Cardiac muscle cell (in vitro differentiated cells and primary cell): ENCODE results near the gene LPAR1. TPM values are rescaled to one million over a fixed set of nuclear protein-coding genes. Genes with fewer than 3 reads are reported as not detected.

Source experiments
- DNase-seq, 2 donors: peaks; one replicate each; pipeline versions ENCODE4 v3.0.0 to v3.0.0-alpha.2; 2010 to 2017; ENCODE audit warnings: low read depth in 1 of 2, low spot score in 1 of 2
- H3K27ac ChIP-seq: fragments of 200-600 bp; sonication (generic); 2 replicates; pipeline ENCODE4 v1.5.1; 2016
- H3K27me3 ChIP-seq: fragments of 200-600 bp; sonication (generic); 2 replicates; pipeline ENCODE4 v1.6.0; 2016; ENCODE audit warnings: control low read depth
- H3K36me3 ChIP-seq: fragments of 200-600 bp; sonication (generic); 2 replicates; pipeline ENCODE4 v1.5.1; 2016; ENCODE audit warnings: control low read depth
- H3K4me1 ChIP-seq: fragments of 200-600 bp; sonication (generic); 2 replicates; pipeline ENCODE4 v1.8.1; 2017; ENCODE audit warnings: low read depth, mild to moderate bottlenecking, mixed run types
- H3K4me3 ChIP-seq: fragments of 200-600 bp; sonication (generic); 2 replicates; pipeline ENCODE4 v1.5.1; 2016; ENCODE audit warnings: mild to moderate bottlenecking
- H3K9me3 ChIP-seq: fragments of 200-600 bp; sonication (generic); 2 replicates; pipeline ENCODE4 v1.5.1; 2017; ENCODE audit warnings: low read depth, mild to moderate bottlenecking, control low read depth
- CTCF ChIP-seq: IDR thresholded peaks from 2 replicates; pipeline ENCODE4 v1.5.1; 2012; ENCODE audit warnings: low read depth, mild to moderate bottlenecking, low read length
- polyA plus RNA-seq: library from polyadenylated mRNA; unstranded; fragments of >200 nt; fragmentation: Nextera tagmentation; extraction: Ambion mirVana; gene quantifications from 2 replicates; pipeline ENCODE4 v1.2.1, GENCODE V29; 2016
- total RNA-seq: library from RNA; depleted of rRNA; stranded (reverse); fragments of >200 nt; gene quantifications from 2 replicates; pipeline ENCODE4 v1.2.3, GENCODE V29; 2016

Gene LPAR1
- total and polyA plus RNA-seq, 2 experiments from 2014 or later: 0.77 to 1.9 TPM

- Histone ChIP-seq H3K27ac (no peak overlapping the region), H3K4me3 (no peak overlapping the region), H3K4me1 (no peaks in the 10 kb centered on the region), H3K27me3 (no peaks in the 10 kb centered on the region), H3K36me3 (no peaks in the 10 kb centered on the region), H3K9me3 (no peaks in the 10 kb centered on the region)
- no peak for TF ChIP-seq CTCF
- peak in 1 of 2 donors; percentile 80 for DNase-seq
These were observed 68.3 kb downstream of the LPAR1 start for GRCh38 chr9:110969971-110970386.

- TF ChIP-seq CTCF: no peak
- Histone ChIP-seq H3K9me3 (no peaks in the 10 kb centered on the region), H3K27ac (no peak overlapping the region), H3K4me3 (no peak overlapping the region), H3K4me1 (no peaks in the 10 kb centered on the region), H3K36me3 (no peaks in the 10 kb centered on the region), H3K27me3 (no peaks in the 10 kb centered on the region)
- no peak for DNase-seq
These were observed 70.2 kb downstream of the LPAR1 start for GRCh38 chr9:110968096-110968495.

GRCh38 chr9:110967196-110967595 lies 71.1 kb downstream of the LPAR1 start:
- Histone ChIP-seq H3K27ac (no peak overlapping the region), H3K36me3 (no peaks in the 10 kb centered on the region), H3K9me3 (no peaks in the 10 kb centered on the region), H3K4me1 (no peaks in the 10 kb centered on the region), H3K4me3 (no peak overlapping the region), H3K27me3 (no peaks in the 10 kb centered on the region)
- TF ChIP-seq CTCF: no peak
- no peak for DNase-seq

GRCh38 chr9:110960288-110960687 lies 78.0 kb downstream of the LPAR1 start:
- H3K9me3 ChIP-seq: no peaks in the 10 kb centered on the region
- no peaks in the 10 kb centered on the region for H3K27me3 ChIP-seq
- H3K36me3 ChIP-seq: no peaks in the 10 kb centered on the region
- no peak for DNase-seq
- H3K4me1 ChIP-seq: no peaks in the 10 kb centered on the region
- no peak overlapping the region for H3K27ac ChIP-seq
- TF ChIP-seq CTCF: no peak
- no peak overlapping the region for H3K4me3 ChIP-seq

- Histone ChIP-seq H3K27ac (no peak overlapping the region), H3K9me3 (no peaks in the 10 kb centered on the region), H3K27me3 (no peaks in the 10 kb centered on the region), H3K36me3 (no peaks in the 10 kb centered on the region), H3K4me1 (no peaks in the 10 kb centered on the region), H3K4me3 (no peak overlapping the region)
- no peak for TF ChIP-seq CTCF
- DNase-seq: no peak
These were observed 79.4 kb downstream of the LPAR1 start for GRCh38 chr9:110958847-110959246.

- peaks cover 5% of the 10 kb centered on the region for H3K4me1 ChIP-seq
- no peak overlapping the region for H3K27ac ChIP-seq
- H3K4me3 ChIP-seq: no peak overlapping the region
- H3K27me3 ChIP-seq: no peaks in the 10 kb centered on the region
- H3K36me3 ChIP-seq: no peaks in the 10 kb centered on the region
- H3K9me3 ChIP-seq: no peaks in the 10 kb centered on the region
- no peak for TF ChIP-seq CTCF
- no peak for DNase-seq
These were observed 83.4 kb downstream of the LPAR1 start for GRCh38 chr9:110954822-110955291.
